Lung (tissue), 12 donors: ENCODE results near the gene FOXRED1. TPM values are rescaled to one million over a fixed set of nuclear protein-coding genes. Genes with fewer than 3 reads are reported as not detected.
"Not testable (repeated sequence)": the region's sequence is repeated elsewhere in the genome, so short reads cannot be mapped to it uniquely, and the experiment has no call there.

Experiments
- ATAC-seq: fragments of 200-7000 bp; cut with Tn5 transposase; one replicate; pipeline ENCODE4 v1.9.1; 2020; ENCODE audit warnings: moderate number of reproducible peaks; ENCODE audit not compliant: insufficient read depth, low FRiP score
- DNase-seq, 3 donors: peaks; one replicate each; pipeline ENCODE4 v3.0.0-alpha.2; 2013 to 2017
- H3K27ac ChIP-seq, 2 donors: one replicate each; pipeline ENCODE4 v1.5.1; 2013; ENCODE audit warnings: mild to moderate bottlenecking in 2 of 2, moderate library complexity in 2 of 2, control low read depth in 1 of 2, inconsistent platforms in 1 of 2, low read depth in 1 of 2, low read length in 1 of 2
- H3K27me3 ChIP-seq, 3 donors: one replicate each; pipeline ENCODE4 v1.5.1; 2013; ENCODE audit warnings: low read length in 2 of 3; ENCODE audit not compliant: control insufficient read depth in 3 of 3, insufficient read depth in 3 of 3
- H3K36me3 ChIP-seq, 4 donors: one replicate each; pipeline ENCODE4 v1.5.1; 2013; ENCODE audit warnings: low read length in 4 of 4, mild to moderate bottlenecking in 1 of 4, moderate library complexity in 1 of 4; ENCODE audit not compliant: control insufficient read depth in 4 of 4, insufficient read depth in 4 of 4
- H3K4me1 ChIP-seq, 5 donors: one replicate each; pipeline ENCODE4 v1.5.1; 2013; ENCODE audit warnings: low read length in 5 of 5, mild to moderate bottlenecking in 2 of 5, moderate library complexity in 1 of 5; ENCODE audit not compliant: control insufficient read depth in 5 of 5, insufficient read depth in 5 of 5
- H3K4me3 ChIP-seq: one replicate; pipeline ENCODE4 v1.5.1; 2013; ENCODE audit warnings: mild to moderate bottlenecking, control low read depth, moderate library complexity
- H3K9ac ChIP-seq, 2 donors: one replicate each; pipeline ENCODE4 v1.5.1; 2013; ENCODE audit warnings: low read length in 2 of 2, control low read depth in 1 of 2; ENCODE audit not compliant: insufficient read depth in 1 of 2
- H3K9me3 ChIP-seq, 4 donors: one replicate each; pipeline ENCODE4 v1.5.1; 2013; ENCODE audit warnings: low read length in 3 of 4, mild to moderate bottlenecking in 1 of 4, moderate library complexity in 1 of 4; ENCODE audit not compliant: control insufficient read depth in 4 of 4, insufficient read depth in 3 of 4
- CTCF ChIP-seq: IDR thresholded peaks from 2 replicates; pipeline ENCODE4 v1.5.1; 2012; ENCODE audit warnings: mild to moderate bottlenecking; ENCODE audit errors: control extremely low read depth, extremely low read depth
- WGBS, 2 donors: extraction: QIAGEN DNeasy Blood & Tissue Kit; methylation state at CpG; one replicate each; pipeline ENCODE4 v1.1.7; 2013; 5-methylcytosine and 5-hydroxymethylcytosine counted together
- polyA plus RNA-seq, 2 donors: library from polyadenylated mRNA; stranded (reverse); fragments of 200-250 nt; gene quantifications; one replicate each; pipeline ENCODE4 v1.2.1, GENCODE V29; 2013
- total RNA-seq, 2 donors: library from RNA; depleted of rRNA in 1 of 2; stranded (reverse); fragments of >200 nt in 1 of 2; gene quantifications; one replicate each; pipeline ENCODE4 v1.2.1, GENCODE V29; 2014 to 2021
- donor health status: control.
- donor health status: control.
- donor health status: Bipolar disorder and iron deficiency.
- donor health status: healthy.
- donor health status: DM: yes; HTN: yes; CAD: no.

FOXRED1 gene
- total and polyA plus RNA-seq, 4 donors = 18.0 to 28.4 (median 20.7) TPM

- DNase-seq (no peak), ATAC-seq (no peak)
- Histone ChIP-seq H3K27me3 (no peaks in the 10 kb centered on the region), H3K9ac (no peak overlapping the region), H3K36me3 (peaks cover 0 to 21% (median 12%) of the 10 kb centered on the region in 4 donors), H3K9me3 (no peaks in the 10 kb centered on the region), H3K27ac (no peak overlapping the region), H3K4me1 (no peaks in the 10 kb centered on the region), H3K4me3 (no peak overlapping the region)
- TF ChIP-seq CTCF = no peak
- 85 to 94% methylated on average over 2 of the region's 2 CpGs for WGBS, 2 donors
Observed at GRCh38 chr11:126246636-126247035, 22.3 kb upstream of the FOXRED1 start.

DNA sequence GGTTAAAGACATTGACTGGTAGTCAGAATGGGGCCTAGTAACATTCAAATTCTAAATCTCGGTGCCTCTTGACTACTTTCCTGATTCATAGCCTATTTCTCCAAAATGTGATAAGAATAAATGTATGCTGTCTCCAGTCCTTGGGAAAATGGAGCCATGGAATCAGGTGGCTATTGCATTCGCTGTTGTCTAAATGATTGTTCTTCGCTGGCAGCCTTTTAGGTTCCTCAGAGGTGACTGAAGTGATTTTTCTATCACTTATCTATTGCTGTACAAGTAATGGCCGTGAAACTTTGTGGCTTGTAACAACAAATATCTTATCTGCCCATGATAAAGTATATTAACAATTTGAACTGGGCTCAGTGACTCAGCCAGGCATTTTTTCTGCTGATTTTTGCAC lies 15.7 kb upstream of the FOXRED1 start:
- DNase-seq = no peak
- Histone ChIP-seq H3K4me3 (no peak overlapping the region), H3K9ac (no peak overlapping the region), H3K27ac (no peak overlapping the region), H3K27me3 (no peaks in the 10 kb centered on the region), H3K36me3 (peaks cover 5 to 19% (median 9%) of the 10 kb centered on the region in 4 donors), H3K9me3 (no peaks in the 10 kb centered on the region), H3K4me1 (no peaks in the 10 kb centered on the region)
- no peak for ATAC-seq
- WGBS, 2 donors = 89 to 97% methylated on average over 4 of the region's 4 CpGs
- no peak for TF ChIP-seq CTCF

GRCh38 chr11:126254819-126255218 lies 14.1 kb upstream of the FOXRED1 start:
- no peaks in the 10 kb centered on the region for H3K27me3 ChIP-seq
- H3K4me1 ChIP-seq = no peaks in the 10 kb centered on the region
- H3K4me3 ChIP-seq = no peak overlapping the region
- DNase-seq (no peak), ATAC-seq (no peak)
- H3K27ac ChIP-seq = no peak overlapping the region
- WGBS, 2 donors = 56 to 78% methylated on average over 1 of the region's 1 CpG
- H3K36me3 ChIP-seq = peaks cover 5 to 17% (median 9%) of the 10 kb centered on the region in 4 donors
- TF ChIP-seq CTCF = no peak
- H3K9me3 ChIP-seq = no peaks in the 10 kb centered on the region
- H3K9ac ChIP-seq = no peak overlapping the region

- not testable (repeated sequence) for H3K9ac ChIP-seq, H3K27me3 ChIP-seq, H3K4me3 ChIP-seq, DNase-seq, H3K27ac ChIP-seq, ATAC-seq, H3K4me1 ChIP-seq, H3K9me3 ChIP-seq
- WGBS, 2 donors = 97 to 98% methylated on average over 5 of the region's 5 CpGs
- H3K36me3 ChIP-seq = peaks cover 5 to 17% (median 9%) of the 10 kb centered on the region in 4 donors
Observed at GRCh38 chr11:126255507-126255906, 13.4 kb upstream of the FOXRED1 start.
